ENCODE results near the gene KCNIP2. TPM values are rescaled to one million over a fixed set of nuclear protein-coding genes. Genes with fewer than 3 reads are reported as not detected.

KCNIP2 gene
- total and polyA plus RNA-seq, 2 of the 13 experiments (the other 11 are each of a cell fraction or from before 2014, with no cell fraction given) = 0.42 to 0.70 TPM

- TF ChIP-seq FIP1L1 (IDR thresholded peaks at IDR 0.05; ENCODE audit: borderline replicate concordance, insufficient read depth, low read depth, low read length) = no peak
- no peak for TF ChIP-seq ZNF296 (CRISPR knock-in tag; conservative IDR thresholded peaks at IDR 0.05)
- no peak for TF ChIP-seq PCBP1 (IDR thresholded peaks at IDR 0.05; ENCODE audit: borderline replicate concordance, low read depth, low read length)
- no peak for TF ChIP-seq HOXA9 (CRISPR knock-in tag; IDR thresholded peaks at IDR 0.05; ENCODE audit: borderline replicate concordance)
- no peak for TF ChIP-seq TARDBP (CRISPR knock-in tag; IDR thresholded peaks at IDR 0.05)
- TF ChIP-seq ARNT (IDR thresholded peaks at IDR 0.05) = no peak
- no peak for TF ChIP-seq ZNF121 (CRISPR knock-in tag; IDR thresholded peaks at IDR 0.05)
- TF ChIP-seq RBFOX2 (IDR thresholded peaks at IDR 0.05; ENCODE audit: low read depth, low read length) = no peak
- TF ChIP-seq NR3C1 (CRISPR knock-in tag; IDR thresholded peaks at IDR 0.05) = no peak
- no peak for TF ChIP-seq ZNF18 (CRISPR knock-in tag; IDR thresholded peaks at IDR 0.05; ENCODE audit: insufficient replicate concordance)
- TF ChIP-seq ZBTB2 (CRISPR knock-in tag; IDR thresholded peaks at IDR 0.05; ENCODE audit: low read depth) = no peak
- 0 out of 2 replicates have a peak, but pooled peaks have one; percentile 41 for TF ChIP-seq HNF4A (CRISPR knock-in tag; IDR thresholded peaks at IDR 0.05)
- TF ChIP-seq NR2F6 (IDR thresholded peaks at IDR 0.05) = 0 out of 2 replicates have a peak, but pooled peaks have one; percentile 25
- TF ChIP-seq NR2F6 (CRISPR knock-in tag; IDR thresholded peaks at IDR 0.05) = no peak
- 0 out of 2 replicates have a peak, but pooled peaks have one; percentile 16 for TF ChIP-seq FOXO4 (CRISPR knock-in tag; conservative IDR thresholded peaks at IDR 0.05)
- no peak for TF ChIP-seq ZNF512B (CRISPR knock-in tag; IDR thresholded peaks at IDR 0.05; ENCODE audit: borderline replicate concordance)
- no peak for TF ChIP-seq ZNF773 (CRISPR knock-in tag; IDR thresholded peaks at IDR 0.05; ENCODE audit: borderline replicate concordance)
Measured at GRCh38 chr10:101837748-101838147, 5.9 kb downstream of the KCNIP2 start (continued).
